PFSK-1 (cell line): ENCODE data around the gene YIPF2.

Experiments used
- REST ChIP-seq, 2 experiments: IDR thresholded peaks; 2 replicates each; pipeline versions ENCODE4 v1.6.1 to v1.8.0; 2011 to 2012; ENCODE audit warnings: low read depth in 2 of 2, low read length in 2 of 2, control low read depth in 1 of 2, inconsistent platforms in 1 of 2, mild to moderate bottlenecking in 1 of 2, moderate library complexity in 1 of 2; ENCODE audit not compliant: insufficient read depth in 1 of 2
- SIN3A ChIP-seq: IDR thresholded peaks from 2 replicates; pipeline ENCODE4 v1.6.1; 2012; ENCODE audit warnings: mild to moderate bottlenecking, low read length, moderate library complexity, borderline replicate concordance; ENCODE audit not compliant: insufficient read depth
- TAF1 ChIP-seq: IDR thresholded peaks from 2 replicates; pipeline ENCODE4 v1.6.1; 2012; ENCODE audit warnings: low read length, control low read depth, borderline replicate concordance; ENCODE audit not compliant: insufficient read depth

GRCh38 chr19:10935371-10936059, 7.1 kb upstream of the YIPF2 start:
- TF ChIP-seq REST (IDR thresholded peaks at IDR 0.05; ENCODE audit: insufficient read depth in 1 of 2, low read depth in 2 of 2, low read length in 2 of 2) (no peak), SIN3A (no peak), TAF1 (no peak)
